ENCODE results near the gene GLI3. TPM values are rescaled to one million over a fixed set of nuclear protein-coding genes. Genes with fewer than 3 reads are reported as not detected.

GLI3 gene
- total and polyA plus RNA-seq, 11 donors = 0.50 to 14.4 (median 5.7) TPM

- Histone ChIP-seq H3K27me3 (no peaks in the 10 kb centered on the region), H3K4me1 (peaks cover 0 to 31% (median 19%) of the 10 kb centered on the region in 12 donors), H3K4me3 (no peak overlapping the region), H3K36me3 (no peaks in the 10 kb centered on the region), H3K27ac (no peak overlapping the region), H3K9me3 (no peaks in the 10 kb centered on the region)
- TF ChIP-seq POLR2A (IDR thresholded peaks at IDR 0.05) (no peak), CTCF (IDR thresholded peaks at IDR 0.05) (no peak)
- intact Hi-C loops (cut with DNase I) = no loop called here
- WGBS, 4 donors = 96 to 100% (median 98%) methylated on average over 3 of the region's 3 CpGs
- ATAC-seq (peak in 2 of 4 donors; percentile 13 to 24), DNase-seq (no peak)
Observed at GRCh38 chr7:42103020-42103419, 134.0 kb downstream of the GLI3 start.

DNA sequence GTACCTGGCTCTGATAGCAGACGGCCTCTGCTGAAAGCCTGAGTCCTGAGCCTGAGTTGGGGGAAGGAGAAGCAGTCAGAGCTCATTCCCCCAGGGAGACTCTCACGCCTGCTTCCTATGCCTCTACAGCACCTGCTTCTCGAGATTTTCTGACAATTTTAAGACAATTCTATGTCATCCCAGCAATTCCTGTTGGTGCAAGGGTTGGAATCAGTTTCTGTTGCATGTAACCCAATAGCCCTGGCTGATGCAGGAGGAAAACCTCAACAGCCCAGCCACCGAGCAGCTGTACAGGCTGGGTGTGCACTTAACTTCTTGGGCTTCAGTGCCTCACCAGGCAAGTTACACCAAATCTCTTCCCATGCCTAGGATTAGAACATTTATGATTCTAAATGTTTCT lies 134.7 kb downstream of the GLI3 start:
- H3K4me3 ChIP-seq = no peak overlapping the region
- H3K27me3 ChIP-seq = no peaks in the 10 kb centered on the region
- TF ChIP-seq CTCF (IDR thresholded peaks at IDR 0.05) (no peak), POLR2A (IDR thresholded peaks at IDR 0.05) (no peak)
- ATAC-seq (no peak), DNase-seq (no peak)
- no peak overlapping the region for H3K27ac ChIP-seq
- no peaks in the 10 kb centered on the region for H3K36me3 ChIP-seq
- no peaks in the 10 kb centered on the region for H3K9me3 ChIP-seq
- intact Hi-C loops (cut with DNase I) = no loop called here
- WGBS, 4 donors = 88 to 94% (median 93%) methylated on average over 4 of the region's 4 CpGs
- peaks cover 0 to 31% (median 19%) of the 10 kb centered on the region in 12 donors for H3K4me1 ChIP-seq

DNA sequence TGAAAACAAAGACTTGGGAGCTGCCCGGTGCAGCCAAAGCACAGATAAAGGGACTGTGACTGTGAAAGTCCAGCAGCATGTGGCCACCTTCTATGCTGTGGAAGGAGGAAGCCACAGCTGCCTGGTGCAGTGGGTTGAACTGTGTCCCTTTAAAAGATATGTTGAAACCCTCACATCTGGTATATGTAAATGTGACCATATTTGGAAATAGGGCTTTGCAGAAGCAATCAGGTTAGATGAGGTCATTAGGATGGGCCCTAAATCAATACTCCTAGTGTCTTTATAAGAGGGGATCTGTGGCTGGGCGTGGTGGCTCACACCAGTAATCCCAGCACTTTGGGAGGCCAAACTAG lies 136.9 kb downstream of the GLI3 start:
- DNase-seq (no peak), ATAC-seq (no peak)
- 91 to 100% (median 93%) methylated on average over 2 of the region's 2 CpGs for WGBS, 4 donors
- intact Hi-C loops (cut with DNase I) = no loop called here
- Histone ChIP-seq H3K9me3 (no peaks in the 10 kb centered on the region), H3K4me1 (peaks cover 0 to 33% (median 19%) of the 10 kb centered on the region in 12 donors), H3K27me3 (no peaks in the 10 kb centered on the region), H3K27ac (no peak overlapping the region), H3K4me3 (no peak overlapping the region), H3K36me3 (no peaks in the 10 kb centered on the region)
- TF ChIP-seq POLR2A (IDR thresholded peaks at IDR 0.05) (no peak), CTCF (IDR thresholded peaks at IDR 0.05) (no peak)

DNA sequence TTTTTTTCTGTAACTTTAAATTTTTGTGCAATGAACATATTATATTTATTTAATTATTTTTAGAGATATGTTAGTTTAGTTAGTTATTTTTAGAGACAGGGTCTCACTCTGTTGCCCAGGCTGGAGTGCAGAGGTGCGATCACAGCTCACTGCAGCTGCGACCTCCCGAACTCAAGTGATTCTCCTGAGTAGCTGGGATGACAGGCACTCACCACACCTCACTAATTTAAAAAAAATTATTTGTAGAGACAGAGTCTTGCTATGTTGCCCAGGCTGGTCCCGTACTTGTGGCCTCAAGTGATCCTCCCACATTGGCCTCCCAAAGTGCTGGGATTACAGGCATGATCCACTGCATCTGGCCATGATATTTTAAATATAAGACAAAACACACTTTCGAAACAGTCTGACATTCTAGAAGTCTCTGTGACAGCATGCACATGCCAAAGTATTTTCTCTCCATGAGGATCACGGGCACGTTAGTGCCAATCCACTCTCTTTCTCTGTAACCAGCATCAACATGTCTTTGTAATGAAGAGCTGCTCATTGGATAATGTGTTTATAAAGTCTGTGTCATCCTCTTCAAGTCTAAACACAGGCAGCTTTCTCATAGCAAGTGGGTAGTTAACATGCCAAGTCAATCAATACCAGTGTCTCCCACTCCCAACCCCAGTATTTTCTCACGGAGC lies 137.4 kb downstream of the GLI3 start:
- TF ChIP-seq CTCF (IDR thresholded peaks at IDR 0.05) (no peak), POLR2A (IDR thresholded peaks at IDR 0.05) (no peak)
- WGBS, 4 donors = 85 to 97% (median 93%) methylated on average over 8 of the region's 8 CpGs
- no peaks in the 10 kb centered on the region for H3K9me3 ChIP-seq
- H3K4me1 ChIP-seq = peaks cover 0 to 33% (median 19%) of the 10 kb centered on the region in 12 donors
- H3K27ac ChIP-seq = no peak overlapping the region
- intact Hi-C loops (cut with DNase I) = loop anchor here in 1 of 10 donors (10.0 kb wide), 1 partner anchor 115 kb away; no protein-coding TSS in a partner anchor
- no peaks in the 10 kb centered on the region for H3K27me3 ChIP-seq
- ATAC-seq (no peak), DNase-seq (no peak)
- H3K36me3 ChIP-seq = no peaks in the 10 kb centered on the region
- no peak overlapping the region for H3K4me3 ChIP-seq

All from heart left ventricle (tissue), 16 donors.